Loucy (cell line): ENCODE measurements around the gene WDR54.

Experiments used
- H2AFZ ChIP-seq: fragments of 200-600 bp; sonication (generic); 2 replicates; pipeline ENCODE4 v1.6.0; 2016; ENCODE audit warnings: antibody characterized with exemption, mild to moderate bottlenecking, low read length, moderate library complexity
- H3F3A ChIP-seq: fragments of 200-600 bp; 2 replicates; pipeline ENCODE4 v1.6.0; 2016; ENCODE audit warnings: antibody characterized with exemption, low read depth, mild to moderate bottlenecking
- H3K27me3 ChIP-seq: fragments of 200-600 bp; sonication (generic); 2 replicates; pipeline ENCODE4 v1.6.1; 2014; ENCODE audit warnings: low read length, mild to moderate bottlenecking; ENCODE audit not compliant: insufficient read depth, poor library complexity, severe bottlenecking
- H3K36me3 ChIP-seq: fragments of 200-600 bp; sonication (generic); 2 replicates; pipeline ENCODE4 v1.6.1; 2016; ENCODE audit warnings: low read length; ENCODE audit not compliant: insufficient read depth
- H3K4me1 ChIP-seq: fragments of 200-600 bp; sonication (generic); 2 replicates; pipeline ENCODE4 v1.5.1; 2014; ENCODE audit warnings: low read length, mild to moderate bottlenecking; ENCODE audit not compliant: insufficient read depth, poor library complexity, severe bottlenecking
- H3K4me2 ChIP-seq: fragments of 200-600 bp; sonication (generic); 2 replicates; pipeline ENCODE4 v1.6.0; 2014; ENCODE audit warnings: antibody characterized with exemption, low read length, low read depth, mild to moderate bottlenecking; ENCODE audit not compliant: poor library complexity, severe bottlenecking
- H3K4me3 ChIP-seq: fragments of 200-600 bp; sonication (generic); 2 replicates; pipeline ENCODE4 v1.5.1; 2014; ENCODE audit warnings: low read length, mild to moderate bottlenecking, mixed read lengths; ENCODE audit not compliant: poor library complexity, severe bottlenecking
- H3K79me2 ChIP-seq: fragments of 200-600 bp; sonication (generic); 2 replicates; pipeline ENCODE4 v1.6.1; 2014; ENCODE audit warnings: low read length; ENCODE audit not compliant: insufficient read depth
- H3K9ac ChIP-seq: fragments of 200-600 bp; sonication (generic); 2 replicates; pipeline ENCODE4 v1.6.0; 2014; ENCODE audit warnings: mild to moderate bottlenecking, low read depth, low read length, moderate library complexity; ENCODE audit not compliant: poor library complexity, severe bottlenecking
- H3K9me2 ChIP-seq: fragments of 200-600 bp; sonication (generic); replicated peaks from 2 replicates; pipeline ENCODE4 v1.6.1; 2016; ENCODE audit warnings: low read depth, low read length, mixed read lengths
- H3K9me3 ChIP-seq: fragments of 200-600 bp; sonication (generic); 2 replicates; pipeline ENCODE4 v1.6.1; 2014; ENCODE audit warnings: mild to moderate bottlenecking, antibody characterized with exemption, low read length, low read depth; ENCODE audit not compliant: insufficient read depth
- H4K20me1 ChIP-seq: fragments of 200-600 bp; sonication (generic); 2 replicates; pipeline ENCODE4 v1.6.0; 2014; ENCODE audit warnings: antibody characterized with exemption, low read length, mild to moderate bottlenecking; ENCODE audit not compliant: insufficient read depth, poor library complexity, severe bottlenecking
- CTCF ChIP-seq: fragments of 200-600 bp; sonication (generic); conservative IDR thresholded peaks from 2 replicates; pipeline ENCODE4 v1.5.1; 2014; ENCODE audit warnings: mild to moderate bottlenecking, antibody characterized with exemption, low read length
- EZH2phosphoT487 ChIP-seq: fragments of 200-600 bp; IDR thresholded peaks from 2 replicates; pipeline ENCODE4 v1.6.1; 2018; ENCODE audit warnings: antibody characterized with exemption, mild to moderate bottlenecking, moderate library complexity, borderline replicate concordance

The WDR54 gene

GRCh38 chr2:74450570-74451190 is 29.1 kb downstream of the WDR54 start:
- Histone ChIP-seq H3K9ac (no peak overlapping the region), H3K9me2 (no peaks in the 10 kb centered on the region), H3K4me1 (peaks cover 18% of the 10 kb centered on the region), H3K9me3 (no peaks in the 10 kb centered on the region), H3K79me2 (peaks cover 5% of the 10 kb centered on the region; the same call in 1 of the 2 replicates), H3K4me2 (no peak overlapping the region), H4K20me1 (no peaks in the 10 kb centered on the region), H3K36me3 (no peaks in the 10 kb centered on the region), H3F3A (no peaks in the 10 kb centered on the region), H3K27me3 (no peaks in the 10 kb centered on the region), H2AFZ (no peak overlapping the region), H3K4me3 (no peak overlapping the region)
- TF ChIP-seq EZH2phosphoT487, result no peak
- TF ChIP-seq CTCF, result no peak

- Histone ChIP-seq H4K20me1 (no peaks in the 10 kb centered on the region), H3K4me3 (peak within 1 kb of the TSS; percentile 97), H3K27me3 (no peaks in the 10 kb centered on the region), H2AFZ (peak within 1 kb of the TSS; percentile 76), H3K4me1 (peaks cover 36% of the 10 kb centered on the region), H3K4me2 (peak within 1 kb of the TSS; percentile 98), H3K79me2 (peaks cover 30% of the 10 kb centered on the region), H3F3A (peaks cover 9% of the 10 kb centered on the region), H3K36me3 (no peaks in the 10 kb centered on the region), H3K9ac (peak within 1 kb of the TSS; percentile 95), H3K9me2 (no peaks in the 10 kb centered on the region), H3K9me3 (no peaks in the 10 kb centered on the region)
- no peak for TF ChIP-seq EZH2phosphoT487
- TF ChIP-seq CTCF, result no peak; the same call in 1 of the 2 replicates
These were observed 33.4 kb downstream of the WDR54 start, which contains the start of gene INO80B for GRCh38 chr2:74454654-74455511. Gene INO80B, plus strand, starts transcription at chr2:74455087. Its CDS starts 30 bp downstream, at chr2:74455117.

- no peaks in the 10 kb centered on the region for H4K20me1 ChIP-seq
- peaks cover 35% of the 10 kb centered on the region for H3K79me2 ChIP-seq
- H3K9me2 ChIP-seq, result no peaks in the 10 kb centered on the region
- peak overlapping the region; percentile 38; the same call in 1 of the 2 replicates for H2AFZ ChIP-seq
- H3F3A ChIP-seq, result peaks cover 9% of the 10 kb centered on the region
- peak overlapping the region; percentile 95 for H3K9ac ChIP-seq
- peak overlapping the region; percentile 98 for H3K4me2 ChIP-seq
- TF ChIP-seq CTCF (no peak), EZH2phosphoT487 (no peak)
- H3K27me3 ChIP-seq, result no peaks in the 10 kb centered on the region
- H3K36me3 ChIP-seq, result no peaks in the 10 kb centered on the region; the same call in 1 of the 2 replicates
- peaks cover 35% of the 10 kb centered on the region for H3K4me1 ChIP-seq
- no peaks in the 10 kb centered on the region for H3K9me3 ChIP-seq
- peak overlapping the region; percentile 97 for H3K4me3 ChIP-seq
These were observed 35.6 kb downstream of the WDR54 start for GRCh38 chr2:74457129-74457548.
